ENCODE results near the gene LACC1.

Gene LACC1

GRCh38 chr13:43879755-43880181 is at the start of gene LACC1:
Gene LACC1, plus strand, starts transcription at chr13:43879904. Its CDS starts 1,082 bp downstream, at chr13:43880986.
- Histone ChIP-seq H3K9ac (ENCODE audit: low read length) (peak within 1 kb of the TSS; percentile 94), H3K9me3 (ENCODE audit: control insufficient read depth, low read length) (no peaks in the 10 kb centered on the region), H3K27me3 (replicated peaks; ENCODE audit: control insufficient read depth, insufficient read depth, low read length) (no peaks in the 10 kb centered on the region), H3K36me3 (ENCODE audit: control insufficient read depth, insufficient read depth, low read length, severe bottlenecking) (peaks cover 11% of the 10 kb centered on the region), H3K4me3 (ENCODE audit: low read length) (peak within 1 kb of the TSS; percentile 85), H3K4me1 (ENCODE audit: control insufficient read depth, insufficient read depth, low read length) (peaks cover 42% of the 10 kb centered on the region)
- DNase-seq (ENCODE audit: low read depth), result no peak

DNA sequence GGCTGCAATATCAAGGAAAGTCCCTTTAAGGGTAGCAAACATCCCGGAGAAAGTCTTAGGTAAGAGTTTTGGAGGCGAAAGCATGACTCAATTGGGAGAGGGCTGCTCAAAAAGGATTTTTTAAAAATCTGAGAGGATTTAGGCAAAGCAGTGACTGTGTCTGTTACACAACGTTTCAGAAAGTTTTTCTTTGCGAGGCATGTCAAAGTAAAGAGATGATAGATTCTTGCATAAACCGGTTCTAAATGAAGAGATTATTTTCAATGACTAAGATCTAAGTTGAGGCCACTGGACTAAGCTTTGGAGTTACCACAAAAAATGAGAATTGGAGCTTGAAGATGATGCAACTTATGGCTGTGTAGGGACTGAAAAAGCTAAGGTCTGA is 49.2 kb upstream of the LACC1 start:
- Histone ChIP-seq H3K9me3 (ENCODE audit: control insufficient read depth, low read length) (no peaks in the 10 kb centered on the region), H3K9ac (ENCODE audit: low read length) (peak overlapping the region; percentile 77), H3K36me3 (ENCODE audit: control insufficient read depth, insufficient read depth, low read length, severe bottlenecking) (no peaks in the 10 kb centered on the region), H3K4me1 (ENCODE audit: control insufficient read depth, insufficient read depth, low read length) (peaks cover 28% of the 10 kb centered on the region), H3K4me3 (ENCODE audit: low read length) (peak overlapping the region; percentile 75), H3K27me3 (replicated peaks; ENCODE audit: control insufficient read depth, insufficient read depth, low read length) (no peaks in the 10 kb centered on the region)
- DNase-seq (ENCODE audit: low read depth), result peak; percentile 94

DNA sequence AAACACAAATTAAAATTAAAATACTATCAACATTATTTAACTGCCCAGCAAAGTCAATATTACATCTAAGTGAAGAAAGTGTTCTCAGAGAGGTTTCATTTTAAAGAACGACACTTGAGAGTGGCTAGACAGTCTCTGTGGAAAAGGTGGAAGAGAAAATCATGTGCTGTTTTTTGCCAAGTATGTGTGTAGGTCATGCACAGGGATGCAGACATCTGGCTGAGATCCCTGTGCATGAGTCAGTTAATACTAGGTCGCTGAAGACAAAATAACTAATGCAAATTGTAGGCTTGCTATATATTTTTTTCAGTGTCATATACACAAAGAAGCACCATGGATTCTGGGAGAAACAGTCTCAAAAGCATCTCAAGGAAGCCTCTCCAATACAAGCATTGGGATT is 48.6 kb upstream of the LACC1 start:
- no peaks in the 10 kb centered on the region for H3K9me3 ChIP-seq (ENCODE audit: control insufficient read depth, low read length)
- H3K36me3 ChIP-seq (ENCODE audit: control insufficient read depth, insufficient read depth, low read length, severe bottlenecking), result no peaks in the 10 kb centered on the region
- H3K4me1 ChIP-seq (ENCODE audit: control insufficient read depth, insufficient read depth, low read length), result peaks cover 28% of the 10 kb centered on the region
- no peaks in the 10 kb centered on the region for H3K27me3 ChIP-seq (replicated peaks; ENCODE audit: control insufficient read depth, insufficient read depth, low read length)
- peak overlapping the region; percentile 77 for H3K9ac ChIP-seq (ENCODE audit: low read length)
- peak overlapping the region; percentile 75 for H3K4me3 ChIP-seq (ENCODE audit: low read length)
- peak; percentile 63 for DNase-seq (ENCODE audit: low read depth)

- Histone ChIP-seq H3K4me1 (ENCODE audit: control insufficient read depth, insufficient read depth, low read length) (peaks cover 18% of the 10 kb centered on the region), H3K4me3 (ENCODE audit: low read length) (no peak overlapping the region), H3K27me3 (replicated peaks; ENCODE audit: control insufficient read depth, insufficient read depth, low read length) (no peaks in the 10 kb centered on the region), H3K9me3 (ENCODE audit: control insufficient read depth, low read length) (no peaks in the 10 kb centered on the region), H3K9ac (ENCODE audit: low read length) (no peak overlapping the region), H3K36me3 (ENCODE audit: control insufficient read depth, insufficient read depth, low read length, severe bottlenecking) (no peaks in the 10 kb centered on the region)
- no peak for DNase-seq (ENCODE audit: low read depth)
Measured at GRCh38 chr13:43835701-43836100, 44.0 kb upstream of the LACC1 start.

- Histone ChIP-seq H3K36me3 (ENCODE audit: control insufficient read depth, insufficient read depth, low read length, severe bottlenecking) (no peaks in the 10 kb centered on the region), H3K4me3 (ENCODE audit: low read length) (no peak overlapping the region), H3K4me1 (ENCODE audit: control insufficient read depth, insufficient read depth, low read length) (no peaks in the 10 kb centered on the region), H3K9me3 (ENCODE audit: control insufficient read depth, low read length) (no peaks in the 10 kb centered on the region), H3K9ac (ENCODE audit: low read length) (no peak overlapping the region), H3K27me3 (replicated peaks; ENCODE audit: control insufficient read depth, insufficient read depth, low read length) (no peaks in the 10 kb centered on the region)
- peak; percentile 34 for DNase-seq (ENCODE audit: low read depth)
Measured at GRCh38 chr13:43838909-43839308, 40.8 kb upstream of the LACC1 start.

DNA sequence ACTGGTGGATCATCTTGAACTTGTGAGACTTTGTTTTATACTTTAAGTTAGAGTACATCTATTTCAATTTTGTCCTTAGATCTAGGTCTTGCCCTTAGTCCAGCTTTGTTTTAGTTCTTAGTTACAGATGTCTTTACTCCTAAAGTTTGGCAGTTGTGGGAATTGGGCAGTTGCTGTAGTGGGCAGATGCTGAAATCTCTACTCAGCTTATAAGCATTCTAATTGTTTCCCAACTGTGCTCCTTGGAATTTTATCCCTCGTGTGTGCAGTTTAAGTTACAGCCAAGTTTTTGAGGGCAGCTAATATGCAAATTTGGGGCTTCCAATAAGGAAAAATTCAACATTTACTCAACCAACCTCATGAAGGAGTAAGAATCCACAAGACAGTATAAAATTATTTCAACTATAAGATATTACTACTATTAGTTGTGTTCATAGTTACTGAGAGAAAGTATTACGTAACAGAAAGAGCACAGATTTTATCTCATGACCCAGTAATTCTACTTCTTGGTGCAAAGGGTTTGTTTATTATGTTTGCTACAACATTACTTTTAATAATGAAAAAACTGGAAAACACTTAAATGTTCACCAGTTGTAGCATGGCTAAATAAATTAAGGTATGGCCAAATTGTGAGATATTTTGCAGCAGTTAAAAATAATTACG is 33.1 kb upstream of the LACC1 start:
- peak; percentile 79 for DNase-seq (ENCODE audit: low read depth)
- Histone ChIP-seq H3K9me3 (ENCODE audit: control insufficient read depth, low read length) (peaks cover 20% of the 10 kb centered on the region), H3K9ac (ENCODE audit: low read length) (peak overlapping the region; percentile 23), H3K4me3 (ENCODE audit: low read length) (no peak overlapping the region), H3K4me1 (ENCODE audit: control insufficient read depth, insufficient read depth, low read length) (peaks cover 30% of the 10 kb centered on the region), H3K36me3 (ENCODE audit: control insufficient read depth, insufficient read depth, low read length, severe bottlenecking) (peaks cover 4% of the 10 kb centered on the region), H3K27me3 (replicated peaks; ENCODE audit: control insufficient read depth, insufficient read depth, low read length) (no peaks in the 10 kb centered on the region)

- Histone ChIP-seq H3K36me3 (ENCODE audit: control insufficient read depth, insufficient read depth, low read length, severe bottlenecking) (peaks cover 12% of the 10 kb centered on the region), H3K27me3 (replicated peaks; ENCODE audit: control insufficient read depth, insufficient read depth, low read length) (no peaks in the 10 kb centered on the region), H3K9me3 (ENCODE audit: control insufficient read depth, low read length) (peaks cover 35% of the 10 kb centered on the region), H3K4me3 (ENCODE audit: low read length) (no peak overlapping the region), H3K4me1 (ENCODE audit: control insufficient read depth, insufficient read depth, low read length) (peaks cover 30% of the 10 kb centered on the region), H3K9ac (ENCODE audit: low read length) (peak overlapping the region; percentile 46)
- peak; percentile 89 for DNase-seq (ENCODE audit: low read depth)
Measured at GRCh38 chr13:43848001-43848649, 31.6 kb upstream of the LACC1 start.

DNA sequence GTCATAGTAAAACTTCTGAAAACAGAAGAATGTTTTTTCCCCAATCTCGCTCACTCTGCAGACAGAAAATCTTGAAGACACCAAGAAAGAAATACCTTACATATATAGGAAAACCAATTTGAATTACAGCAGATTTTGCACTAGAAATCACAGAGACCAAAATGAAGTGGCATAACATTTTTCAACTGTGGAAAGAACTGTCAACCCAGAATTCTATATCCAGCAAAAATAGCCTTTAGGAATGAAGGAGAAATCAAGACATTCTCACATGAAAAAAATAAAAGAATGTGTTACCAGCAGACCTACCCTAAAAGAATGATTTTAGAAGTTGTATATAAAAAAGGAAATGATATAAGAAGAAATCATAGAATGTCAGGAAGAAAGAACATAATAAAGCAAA is 28.8 kb upstream of the LACC1 start:
- H3K4me1 ChIP-seq (ENCODE audit: control insufficient read depth, insufficient read depth, low read length), result peaks cover 30% of the 10 kb centered on the region
- peaks cover 12% of the 10 kb centered on the region for H3K36me3 ChIP-seq (ENCODE audit: control insufficient read depth, insufficient read depth, low read length, severe bottlenecking)
- peaks cover 60% of the 10 kb centered on the region for H3K9me3 ChIP-seq (ENCODE audit: control insufficient read depth, low read length)
- H3K27me3 ChIP-seq (replicated peaks; ENCODE audit: control insufficient read depth, insufficient read depth, low read length), result no peaks in the 10 kb centered on the region
- H3K4me3 ChIP-seq (ENCODE audit: low read length), result no peak overlapping the region
- DNase-seq (ENCODE audit: low read depth), result no peak
- H3K9ac ChIP-seq (ENCODE audit: low read length), result no peak overlapping the region

DNA sequence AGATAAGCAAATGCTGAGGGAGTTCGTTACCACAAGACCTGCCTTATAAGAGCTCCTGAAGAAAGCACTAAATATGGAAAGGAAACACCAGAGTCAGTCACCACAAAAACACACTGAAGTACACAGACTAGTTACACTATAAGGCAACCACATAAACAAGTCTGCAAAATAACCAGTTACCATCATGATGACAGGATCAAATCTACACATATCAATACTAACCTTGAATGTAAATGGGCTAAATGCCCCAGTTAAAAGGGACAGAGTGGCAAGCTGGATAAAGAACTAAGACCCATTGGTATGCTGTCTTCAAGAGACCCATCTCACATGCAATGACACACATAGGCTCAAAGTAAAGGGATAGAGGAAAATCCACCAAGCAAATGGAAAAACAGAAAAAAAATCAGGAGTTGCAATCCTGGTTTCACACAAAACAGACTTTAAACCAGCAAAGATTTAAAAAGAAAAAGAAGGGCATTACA is 26.7 kb upstream of the LACC1 start:
- H3K4me1 ChIP-seq (ENCODE audit: control insufficient read depth, insufficient read depth, low read length), result peaks cover 12% of the 10 kb centered on the region
- H3K9ac ChIP-seq (ENCODE audit: low read length), result no peak overlapping the region
- DNase-seq (ENCODE audit: low read depth), result no peak
- H3K9me3 ChIP-seq (ENCODE audit: control insufficient read depth, low read length), result peaks cover 60% of the 10 kb centered on the region
- no peak overlapping the region for H3K4me3 ChIP-seq (ENCODE audit: low read length)
- no peaks in the 10 kb centered on the region for H3K27me3 ChIP-seq (replicated peaks; ENCODE audit: control insufficient read depth, insufficient read depth, low read length)
- H3K36me3 ChIP-seq (ENCODE audit: control insufficient read depth, insufficient read depth, low read length, severe bottlenecking), result peaks cover 12% of the 10 kb centered on the region

- H3K4me1 ChIP-seq (ENCODE audit: control insufficient read depth, insufficient read depth, low read length), result peaks cover 11% of the 10 kb centered on the region
- no peak overlapping the region for H3K4me3 ChIP-seq (ENCODE audit: low read length)
- no peaks in the 10 kb centered on the region for H3K27me3 ChIP-seq (replicated peaks; ENCODE audit: control insufficient read depth, insufficient read depth, low read length)
- H3K36me3 ChIP-seq (ENCODE audit: control insufficient read depth, insufficient read depth, low read length, severe bottlenecking), result peaks cover 16% of the 10 kb centered on the region
- no peak for DNase-seq (ENCODE audit: low read depth)
- H3K9me3 ChIP-seq (ENCODE audit: control insufficient read depth, low read length), result peaks cover 3% of the 10 kb centered on the region
- no peak overlapping the region for H3K9ac ChIP-seq (ENCODE audit: low read length)
Measured at GRCh38 chr13:43861863-43862262, 17.8 kb upstream of the LACC1 start.

DNA sequence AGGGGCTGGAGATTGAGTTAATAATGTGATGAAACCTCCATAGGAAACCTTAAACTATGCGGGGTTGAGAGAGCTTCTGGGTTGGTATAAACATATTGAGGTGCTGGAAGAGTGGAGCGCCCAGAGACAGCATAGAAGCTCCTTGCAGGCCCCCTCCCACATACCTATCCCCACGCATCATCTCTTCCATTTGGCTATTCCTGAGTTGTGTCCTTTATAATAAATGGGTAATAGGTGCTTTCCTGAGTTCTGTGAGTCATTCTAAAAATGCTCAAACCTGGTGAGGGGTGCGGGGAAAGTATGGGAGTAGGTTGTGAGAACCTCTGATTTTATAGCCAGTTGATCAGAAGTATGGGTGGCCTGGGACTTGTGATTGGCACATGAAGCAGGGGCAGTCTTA is 14.8 kb upstream of the LACC1 start:
- H3K4me3 ChIP-seq (ENCODE audit: low read length), result no peak overlapping the region
- peaks cover 22% of the 10 kb centered on the region for H3K36me3 ChIP-seq (ENCODE audit: control insufficient read depth, insufficient read depth, low read length, severe bottlenecking)
- no peak overlapping the region for H3K9ac ChIP-seq (ENCODE audit: low read length)

More for the DNA sequence above, 14.8 kb upstream of the LACC1 start:
- no peak for DNase-seq (ENCODE audit: low read depth)
- Histone ChIP-seq H3K4me1 (ENCODE audit: control insufficient read depth, insufficient read depth, low read length) (peaks cover 11% of the 10 kb centered on the region), H3K9me3 (ENCODE audit: control insufficient read depth, low read length) (peaks cover 3% of the 10 kb centered on the region), H3K27me3 (replicated peaks; ENCODE audit: control insufficient read depth, insufficient read depth, low read length) (no peaks in the 10 kb centered on the region)

Measured in adipocyte (in vitro differentiated cells).